Measurements from ENCODE around the gene MYBPC2.

DNA sequence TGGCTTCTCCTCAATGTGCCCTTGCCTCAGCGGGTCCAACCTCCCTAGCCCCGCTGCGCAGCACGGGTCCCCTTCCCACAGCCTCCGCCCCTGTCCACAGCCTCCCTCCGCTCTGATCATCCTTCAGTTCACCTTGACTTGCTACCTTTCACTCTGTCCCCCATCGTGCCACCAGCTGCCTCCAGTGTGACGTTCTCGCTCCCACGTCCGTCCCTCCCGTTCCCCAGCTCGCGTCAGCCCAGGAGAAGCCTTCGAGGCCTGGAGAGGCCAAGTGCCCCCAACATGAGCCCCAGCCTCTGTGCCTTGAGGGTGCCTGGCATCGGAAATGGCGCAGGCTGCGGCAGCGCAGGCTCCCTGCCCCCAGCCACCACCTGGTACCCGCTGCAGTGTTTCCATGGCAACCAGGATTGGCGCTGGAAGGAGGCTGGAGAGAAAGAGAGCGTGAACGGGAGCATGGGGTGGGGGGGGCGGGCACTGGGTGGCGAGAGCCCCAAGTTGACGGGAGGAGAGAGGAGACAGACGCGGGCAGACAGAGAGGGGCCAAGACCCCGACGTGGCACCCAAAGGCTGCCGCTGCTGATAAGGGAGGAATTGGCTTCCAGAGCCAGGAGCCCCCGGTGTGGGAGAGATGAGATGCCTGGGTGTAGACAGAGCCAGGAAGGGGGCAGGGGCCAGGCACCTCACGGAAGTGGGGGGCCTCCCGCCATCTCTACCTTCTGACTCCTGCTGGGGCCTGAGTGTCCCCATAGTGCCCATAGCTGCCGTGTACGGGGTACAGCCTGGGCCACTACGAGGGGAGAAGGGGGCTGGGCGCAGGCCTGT is 81.9 kb downstream of the MYBPC2 start:
- TF ChIP-seq, protein P1, sequence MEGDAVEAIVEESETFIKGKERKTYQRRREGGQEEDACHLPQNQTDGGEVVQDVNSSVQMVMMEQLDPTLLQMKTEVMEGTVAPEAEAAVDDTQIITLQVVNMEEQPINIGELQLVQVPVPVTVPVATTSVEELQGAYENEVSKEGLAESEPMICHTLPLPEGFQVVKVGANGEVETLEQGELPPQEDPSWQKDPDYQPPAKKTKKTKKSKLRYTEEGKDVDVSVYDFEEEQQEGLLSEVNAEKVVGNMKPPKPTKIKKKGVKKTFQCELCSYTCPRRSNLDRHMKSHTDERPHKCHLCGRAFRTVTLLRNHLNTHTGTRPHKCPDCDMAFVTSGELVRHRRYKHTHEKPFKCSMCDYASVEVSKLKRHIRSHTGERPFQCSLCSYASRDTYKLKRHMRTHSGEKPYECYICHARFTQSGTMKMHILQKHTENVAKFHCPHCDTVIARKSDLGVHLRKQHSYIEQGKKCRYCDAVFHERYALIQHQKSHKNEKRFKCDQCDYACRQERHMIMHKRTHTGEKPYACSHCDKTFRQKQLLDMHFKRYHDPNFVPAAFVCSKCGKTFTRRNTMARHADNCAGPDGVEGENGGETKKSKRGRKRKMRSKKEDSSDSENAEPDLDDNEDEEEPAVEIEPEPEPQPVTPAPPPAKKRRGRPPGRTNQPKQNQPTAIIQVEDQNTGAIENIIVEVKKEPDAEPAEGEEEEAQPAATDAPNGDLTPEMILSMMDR (IDR thresholded peaks at IDR 0.05): no peak
- no peak for TF ChIP-seq POLR2A (IDR thresholded peaks at IDR 0.05)

Measured in upper lobe of left lung (tissue), 4 donors.